Neural cell (in vitro differentiated cells): ENCODE data around the gene DHX29. TPM values are rescaled to one million over a fixed set of nuclear protein-coding genes. Genes with fewer than 3 reads are reported as not detected.

Source experiments
- H2AFZ ChIP-seq: fragments of 200-600, 300-800 bp; sonication (generic), shearing (Covaris generic); 2 replicates; pipeline ENCODE4 v1.6.0; 2014; ENCODE audit warnings: low read depth, mild to moderate bottlenecking, antibody characterized with exemption, low read length, moderate library complexity
- H3F3A ChIP-seq: fragments of 200-600 bp; shearing (Covaris generic); 2 replicates; pipeline ENCODE4 v1.6.1; 2016; ENCODE audit warnings: mild to moderate bottlenecking, moderate library complexity, mixed read lengths, antibody characterized with exemption, low read length; ENCODE audit not compliant: insufficient read depth, poor library complexity, severe bottlenecking
- H3K27ac ChIP-seq: fragments of 200-600, 300-800 bp; sonication (generic), shearing (Covaris generic); 2 replicates; pipeline ENCODE4 v1.5.1; 2014; ENCODE audit warnings: mild to moderate bottlenecking, low read length, moderate library complexity
- H3K27me3 ChIP-seq: fragments of 300-800, 200-600 bp; sonication (generic), shearing (Covaris generic); 2 replicates; pipeline ENCODE4 v1.6.0; 2014; ENCODE audit warnings: mild to moderate bottlenecking, low read depth, low read length, moderate library complexity; ENCODE audit not compliant: insufficient read depth
- H3K36me3 ChIP-seq: fragments of 300-800, 200-600 bp; sonication (generic), shearing (Covaris generic); 2 replicates; pipeline ENCODE4 v1.5.1; 2014; ENCODE audit warnings: mild to moderate bottlenecking, antibody characterized with exemption, low read length, moderate library complexity; ENCODE audit not compliant: insufficient read depth
- H3K4me2 ChIP-seq: fragments of 300-800, 200-600 bp; sonication (generic), shearing (Covaris generic); 2 replicates; pipeline ENCODE4 v1.6.0; 2014; ENCODE audit warnings: mild to moderate bottlenecking, low read length
- H3K4me3 ChIP-seq: fragments of 300-800, 200-600 bp; sonication (generic), shearing (Covaris generic); 2 replicates; pipeline ENCODE4 v1.5.1; 2014; ENCODE audit warnings: mild to moderate bottlenecking, low read length, moderate library complexity
- H3K79me2 ChIP-seq: fragments of 200-600 bp; shearing (Covaris generic); replicated peaks from 2 replicates; pipeline ENCODE4 v1.6.0; 2014; ENCODE audit warnings: mild to moderate bottlenecking, low read length, moderate library complexity; ENCODE audit not compliant: insufficient read depth
- H3K9ac ChIP-seq: fragments of 300-800, 200-600 bp; sonication (generic), shearing (Covaris generic); 2 replicates; pipeline ENCODE4 v1.6.1; 2016; ENCODE audit warnings: mild to moderate bottlenecking, low read length, mixed read lengths
- H3K9me2 ChIP-seq: fragments of 200-600 bp; shearing (Covaris generic); 2 replicates; pipeline ENCODE4 v1.6.1; 2016; ENCODE audit warnings: mild to moderate bottlenecking, low read length, mixed read lengths; ENCODE audit not compliant: insufficient read depth
- H3K9me3 ChIP-seq: fragments of 200-600, 300-800 bp; sonication (generic), shearing (Covaris generic); 2 replicates; pipeline ENCODE4 v1.6.1; 2016; ENCODE audit warnings: mild to moderate bottlenecking, mixed run types, low read length, moderate library complexity, mixed read lengths
- H4K20me1 ChIP-seq: fragments of 200-600 bp; shearing (Covaris generic); 2 replicates; pipeline ENCODE4 v1.6.1; 2016; ENCODE audit warnings: mild to moderate bottlenecking, mixed run types; ENCODE audit not compliant: insufficient read depth
- EP300 ChIP-seq: fragments of 450-650 bp; conservative IDR thresholded peaks from 2 replicates; pipeline ENCODE4 v1.6.1; 2014; ENCODE audit warnings: antibody characterized with exemption, mild to moderate bottlenecking, moderate library complexity; ENCODE audit not compliant: poor library complexity, severe bottlenecking
- EZH2 ChIP-seq: fragments of 200-600, 300-800 bp; shearing (Covaris generic), sonication (generic); IDR thresholded peaks from 2 replicates; pipeline ENCODE4 v1.6.1; 2014; ENCODE audit warnings: antibody characterized with exemption, low read length, borderline replicate concordance, mild to moderate bottlenecking; ENCODE audit not compliant: insufficient read depth, poor library complexity, severe bottlenecking
- MXI1 ChIP-seq: fragments of 450-650 bp; conservative IDR thresholded peaks from 2 replicates; pipeline ENCODE4 v1.6.1; 2014; ENCODE audit warnings: antibody characterized with exemption, mild to moderate bottlenecking; ENCODE audit not compliant: poor library complexity, severe bottlenecking
- POLR2AphosphoS5 ChIP-seq: IDR thresholded peaks from 2 replicates; pipeline ENCODE4 v1.6.1; 2012
- RAD21 ChIP-seq: fragments of 450-650 bp; conservative IDR thresholded peaks from 2 replicates; pipeline ENCODE4 v1.6.1; 2014; ENCODE audit warnings: antibody characterized with exemption, mild to moderate bottlenecking, moderate library complexity
- REST ChIP-seq: IDR thresholded peaks from 2 replicates; pipeline ENCODE4 v1.6.1; 2012; ENCODE audit warnings: borderline replicate concordance
- SMC3 ChIP-seq: fragments of 450-650 bp; conservative IDR thresholded peaks from 2 replicates; pipeline ENCODE4 v1.6.1; 2014; ENCODE audit warnings: antibody characterized with exemption, mild to moderate bottlenecking, moderate library complexity; ENCODE audit not compliant: poor library complexity
- TAF1 ChIP-seq: IDR thresholded peaks from 2 replicates; pipeline ENCODE4 v1.6.1; 2012; ENCODE audit warnings: low read depth
- polyA plus RNA-seq: library from polyadenylated mRNA; depleted of rRNA; stranded (reverse); fragments of >200 nt; gene quantifications from 2 replicates; pipeline ENCODE4 v1.2.3, GENCODE V29; 2014
- TF ChIP-seq, protein P1 (sequence below): fragments of 450-650 bp; IDR thresholded peaks from 2 replicates; pipeline ENCODE4 v1.5.1; 2014; ENCODE audit warnings: antibody characterized with exemption, mild to moderate bottlenecking, moderate library complexity; ENCODE audit not compliant: poor library complexity, severe bottlenecking

The DHX29 gene
- polyA plus RNA-seq, 1 donor from 2014 or later = 48.1 TPM

GRCh38 chr5:55294935-55295334 lies 12.6 kb downstream of the DHX29 start:
- Histone ChIP-seq H3F3A (no peaks in the 10 kb centered on the region), H3K9ac (no peak overlapping the region), H3K36me3 (peaks cover 25% of the 10 kb centered on the region), H3K9me3 (no peaks in the 10 kb centered on the region), H3K27me3 (no peaks in the 10 kb centered on the region), H3K4me2 (no peak overlapping the region), H4K20me1 (no peaks in the 10 kb centered on the region), H3K27ac (no peak overlapping the region), H3K9me2 (no peaks in the 10 kb centered on the region), H2AFZ (no peak overlapping the region), H3K4me3 (no peak overlapping the region), H3K79me2 (peaks cover 7% of the 10 kb centered on the region)
- TF ChIP-seq, protein P1, sequence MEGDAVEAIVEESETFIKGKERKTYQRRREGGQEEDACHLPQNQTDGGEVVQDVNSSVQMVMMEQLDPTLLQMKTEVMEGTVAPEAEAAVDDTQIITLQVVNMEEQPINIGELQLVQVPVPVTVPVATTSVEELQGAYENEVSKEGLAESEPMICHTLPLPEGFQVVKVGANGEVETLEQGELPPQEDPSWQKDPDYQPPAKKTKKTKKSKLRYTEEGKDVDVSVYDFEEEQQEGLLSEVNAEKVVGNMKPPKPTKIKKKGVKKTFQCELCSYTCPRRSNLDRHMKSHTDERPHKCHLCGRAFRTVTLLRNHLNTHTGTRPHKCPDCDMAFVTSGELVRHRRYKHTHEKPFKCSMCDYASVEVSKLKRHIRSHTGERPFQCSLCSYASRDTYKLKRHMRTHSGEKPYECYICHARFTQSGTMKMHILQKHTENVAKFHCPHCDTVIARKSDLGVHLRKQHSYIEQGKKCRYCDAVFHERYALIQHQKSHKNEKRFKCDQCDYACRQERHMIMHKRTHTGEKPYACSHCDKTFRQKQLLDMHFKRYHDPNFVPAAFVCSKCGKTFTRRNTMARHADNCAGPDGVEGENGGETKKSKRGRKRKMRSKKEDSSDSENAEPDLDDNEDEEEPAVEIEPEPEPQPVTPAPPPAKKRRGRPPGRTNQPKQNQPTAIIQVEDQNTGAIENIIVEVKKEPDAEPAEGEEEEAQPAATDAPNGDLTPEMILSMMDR = no peak
- TF ChIP-seq EZH2 = no peak
- TF ChIP-seq RAD21 = no peak
- TF ChIP-seq EP300 = no peak
- TF ChIP-seq TAF1 = no peak
- TF ChIP-seq SMC3 = no peak
- no peak for TF ChIP-seq MXI1
- no peak for TF ChIP-seq REST
- no peak for TF ChIP-seq POLR2AphosphoS5

GRCh38 chr5:55290991-55291390 lies 16.5 kb downstream of the DHX29 start:
- H3K27ac ChIP-seq = no peak overlapping the region
- peaks cover 19% of the 10 kb centered on the region for H3K36me3 ChIP-seq
- H3K9me2 ChIP-seq = no peaks in the 10 kb centered on the region
- H3K4me2 ChIP-seq = no peak overlapping the region
- no peak overlapping the region for H2AFZ ChIP-seq
- H3K79me2 ChIP-seq = no peaks in the 10 kb centered on the region
- no peaks in the 10 kb centered on the region for H3K27me3 ChIP-seq
- no peak overlapping the region for H3K4me3 ChIP-seq
- no peak overlapping the region for H3K9ac ChIP-seq
- TF ChIP-seq TAF1 = no peak
- TF ChIP-seq, protein P1 = no peak
- TF ChIP-seq EP300 = no peak
- TF ChIP-seq REST = no peak
- no peak for TF ChIP-seq SMC3
- no peak for TF ChIP-seq EZH2
- no peak for TF ChIP-seq MXI1
- TF ChIP-seq POLR2AphosphoS5 = no peak
- no peak for TF ChIP-seq RAD21
- no peaks in the 10 kb centered on the region for H3F3A ChIP-seq
- H3K9me3 ChIP-seq = no peaks in the 10 kb centered on the region
- no peaks in the 10 kb centered on the region for H4K20me1 ChIP-seq
